Stimulated activated CD4-positive, alpha-beta T cell treated with anti-CD3 and anti-CD28 coated beads, Interleukin-15, amount 100 ng/mL, for 1 hour (primary cell): ENCODE data around the gene CFI.

Experiments
- DNase-seq, 2 donors: peaks; one replicate each; pipeline ENCODE4 v3.0.0-alpha.2; 2020; ENCODE audit warnings: low read depth in 1 of 2, low spot score in 1 of 2

The CFI gene

DNA sequence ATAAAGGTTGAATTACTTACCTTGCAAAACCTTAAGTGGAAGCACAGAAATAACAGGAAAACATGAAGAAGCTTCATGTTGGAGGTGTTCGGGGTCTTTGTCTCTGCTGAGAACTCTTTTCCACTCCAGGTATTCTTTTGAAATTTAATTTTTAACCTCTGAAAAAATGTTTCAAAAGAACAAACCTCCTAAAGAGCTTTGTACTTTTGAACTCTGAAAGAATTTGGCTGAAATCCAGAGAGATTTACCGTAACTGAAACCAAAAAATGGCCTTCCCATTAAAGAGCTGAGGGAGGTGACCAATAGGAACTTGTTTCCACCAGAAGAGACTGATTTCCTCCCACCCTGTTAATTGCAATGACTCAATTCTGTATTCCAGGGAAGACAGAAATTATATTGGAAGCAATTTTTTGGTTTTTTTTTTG lies at the start of gene CFI:
Gene CFI (minus strand): TSS at position 105 of the 425 bp plus-strand sequence. CDS start 28 bp downstream, at position 77.
- DNase-seq = no peak

DNA sequence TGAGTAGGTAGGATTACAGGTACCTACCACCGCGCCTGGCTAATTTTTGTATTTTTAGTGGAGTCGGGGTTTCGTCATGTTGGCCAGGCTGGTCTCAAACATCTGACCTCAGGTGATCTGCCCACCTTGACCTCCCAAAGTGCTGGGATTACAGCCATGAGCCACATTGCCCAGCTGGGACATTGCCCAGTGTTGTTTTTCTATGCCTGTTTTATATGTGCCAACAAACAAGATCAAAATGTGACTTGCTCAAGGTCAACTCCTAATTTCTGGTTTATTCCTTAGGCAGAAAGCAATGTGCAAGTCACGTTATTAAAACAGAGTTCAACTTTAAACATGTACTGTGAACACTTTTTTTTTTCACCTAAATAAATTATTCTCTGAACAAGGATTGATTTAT lies 48.8 kb upstream of the CFI start:
- no peak for DNase-seq

- no peak for DNase-seq
Measured at GRCh38 chr4:109848501-109848900, 46.7 kb upstream of the CFI start.

DNA sequence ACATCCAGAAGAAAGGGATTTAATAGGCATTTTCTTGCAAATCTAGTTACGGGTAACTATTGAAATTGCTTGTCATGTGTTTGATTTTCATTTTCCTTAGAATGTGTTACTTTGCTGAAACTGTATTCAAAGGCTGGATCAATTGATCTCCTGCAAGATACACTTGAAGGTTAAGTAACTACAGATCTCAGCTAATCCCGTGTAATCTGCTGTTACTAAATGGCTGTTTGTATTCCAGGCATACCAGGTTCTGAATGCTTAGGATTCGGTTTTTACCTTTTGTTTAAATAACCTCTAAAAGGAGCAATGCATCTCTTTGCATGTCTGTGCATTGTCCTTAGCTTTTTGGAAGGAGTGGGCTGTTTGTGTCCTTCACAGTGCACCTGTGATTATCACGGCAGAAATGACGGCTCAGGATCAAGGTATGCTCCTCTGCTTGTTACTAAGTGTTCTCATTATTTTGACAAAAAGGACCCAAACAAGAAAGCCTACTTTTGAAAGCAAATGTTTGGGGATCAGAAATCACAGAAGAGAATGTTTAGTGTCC lies 46.2 kb upstream of the CFI start, which contains the start of gene LRIT3:
Gene LRIT3 (plus strand): TSS at position 212 of the 547 bp plus-strand sequence. CDS start 95 bp downstream, at position 307.
- no peak for DNase-seq

DNA sequence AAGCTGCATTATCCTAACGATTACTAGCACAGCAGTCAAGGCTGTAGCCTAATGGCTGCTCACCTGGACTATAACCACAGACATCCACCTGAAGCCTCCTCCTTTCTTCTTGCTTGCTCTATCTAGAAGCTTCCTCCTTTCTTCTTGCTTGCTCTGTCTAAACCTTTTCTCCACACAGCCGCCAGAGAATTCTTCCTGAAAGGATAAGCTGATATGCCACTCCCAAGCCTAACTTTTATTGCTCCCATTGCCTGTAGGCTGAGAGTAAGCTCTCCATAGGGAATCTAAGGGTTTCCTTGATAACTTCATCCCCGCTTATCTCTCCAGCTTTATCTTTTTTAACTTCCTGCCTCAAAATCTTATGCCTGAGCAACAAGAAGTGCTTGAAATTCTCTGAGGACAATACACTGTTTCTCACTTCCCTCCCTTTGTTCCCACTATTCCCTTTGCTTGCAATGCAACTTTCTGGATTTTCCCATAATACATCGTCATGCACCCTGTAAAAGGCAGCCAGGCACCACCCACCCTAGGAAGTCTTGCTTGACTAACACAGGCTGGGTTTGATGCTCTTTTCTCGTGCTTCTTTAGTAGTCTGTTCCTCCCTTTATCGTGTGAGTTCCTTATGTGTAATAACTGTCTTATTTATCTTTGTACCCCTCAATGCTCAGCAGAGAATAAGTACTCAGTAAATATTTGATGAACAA lies 44.7 kb upstream of the CFI start:
- DNase-seq = no peak

- DNase-seq = no peak
Measured at GRCh38 chr4:109836985-109837384, 35.2 kb upstream of the CFI start.

DNA sequence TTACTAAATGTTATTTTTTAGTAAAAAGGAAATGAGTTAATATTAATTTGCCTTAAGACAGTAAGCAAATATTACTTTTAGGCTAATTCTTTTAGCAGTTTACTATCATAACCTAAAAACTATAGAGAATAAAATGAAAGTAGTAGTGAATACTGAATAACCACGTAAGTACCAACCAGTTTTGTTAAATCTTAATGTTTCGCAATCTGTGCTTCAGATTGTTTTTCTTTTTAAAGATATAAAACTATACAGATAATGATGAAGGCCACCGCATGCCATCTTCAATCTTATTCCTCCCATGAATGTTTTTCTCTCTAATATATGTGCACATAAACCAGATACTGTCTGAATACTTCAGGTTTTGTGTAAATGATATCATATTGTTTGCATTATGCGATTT lies 32.0 kb upstream of the CFI start:
- no peak for DNase-seq

- no peak for DNase-seq
Measured at GRCh38 chr4:109827672-109828071, 25.9 kb upstream of the CFI start, which contains the start of gene RRH. Gene RRH (plus strand): TSS chr4:109827972. CDS start chr4:109828028, 56 bp downstream.

DNA sequence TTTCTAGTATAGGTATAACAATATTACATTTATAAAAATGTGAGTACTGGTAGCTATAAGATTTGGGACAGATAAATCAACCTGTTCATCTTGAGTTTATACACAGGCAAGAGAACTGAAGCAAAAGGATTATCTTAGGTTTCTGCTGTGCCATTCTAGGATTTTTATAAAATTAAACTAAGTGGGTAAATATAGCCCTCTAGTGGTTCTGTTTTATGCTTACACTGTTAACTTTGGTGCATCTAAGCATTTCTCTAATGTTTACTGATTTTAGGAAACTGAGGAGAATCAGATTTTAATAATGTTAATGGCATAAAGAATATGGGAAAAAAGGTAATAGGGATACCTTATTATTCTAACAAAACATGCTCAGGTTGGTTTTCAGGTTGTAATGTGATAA lies 24.9 kb upstream of the CFI start:
- no peak for DNase-seq

- no peak for DNase-seq
Measured at GRCh38 chr4:109821185-109821584, 19.4 kb upstream of the CFI start.

GRCh38 chr4:109820563-109820962 lies 18.8 kb upstream of the CFI start:
- no peak for DNase-seq

GRCh38 chr4:109818268-109818667 lies 16.5 kb upstream of the CFI start:
- DNase-seq = no peak

DNA sequence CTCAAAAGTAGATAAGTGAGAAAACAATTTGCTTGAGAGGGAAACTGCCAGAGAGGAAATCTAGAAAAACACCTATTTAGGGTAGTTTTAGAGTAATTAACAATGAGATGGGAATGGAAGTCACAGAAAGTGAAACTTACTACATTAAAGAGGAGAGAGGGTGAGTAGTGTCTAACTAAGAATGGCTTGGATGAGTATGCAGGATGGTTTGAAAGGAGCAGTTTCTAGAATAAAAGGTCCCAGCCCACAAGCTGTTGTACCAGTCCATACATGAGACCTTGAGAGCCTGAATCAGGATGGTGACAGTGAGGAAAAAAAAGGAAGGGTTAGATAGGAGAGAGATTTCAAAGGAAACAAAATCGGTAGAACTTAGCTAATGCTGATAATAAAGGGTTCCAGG lies 15.1 kb upstream of the CFI start:
- DNase-seq = no peak

DNA sequence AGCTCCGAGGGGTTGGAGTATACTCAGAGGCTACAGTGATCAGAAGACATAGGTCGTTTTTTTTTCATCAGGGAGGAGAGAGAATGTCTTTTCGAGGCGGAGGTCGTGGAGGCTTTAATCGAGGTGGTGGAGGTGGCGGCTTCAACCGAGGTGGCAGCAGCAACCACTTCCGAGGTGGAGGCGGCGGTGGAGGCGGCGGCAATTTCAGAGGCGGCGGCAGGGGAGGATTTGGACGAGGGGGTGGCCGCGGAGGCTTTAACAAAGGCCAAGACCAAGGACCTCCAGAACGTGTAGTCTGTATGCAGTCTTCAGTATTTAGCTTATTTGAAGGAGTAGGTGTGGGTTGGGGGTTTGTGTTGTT lies 14.3 kb upstream of the CFI start:
- DNase-seq = peak; percentile 4 to 30

GRCh38 chr4:109815151-109816081 lies 13.6 kb upstream of the CFI start, which contains the start of gene GAR1:
Gene GAR1 (plus strand): TSS chr4:109815762. CDS start chr4:109816165, 403 bp downstream.
- DNase-seq = peak; percentile 63 to 70

DNA sequence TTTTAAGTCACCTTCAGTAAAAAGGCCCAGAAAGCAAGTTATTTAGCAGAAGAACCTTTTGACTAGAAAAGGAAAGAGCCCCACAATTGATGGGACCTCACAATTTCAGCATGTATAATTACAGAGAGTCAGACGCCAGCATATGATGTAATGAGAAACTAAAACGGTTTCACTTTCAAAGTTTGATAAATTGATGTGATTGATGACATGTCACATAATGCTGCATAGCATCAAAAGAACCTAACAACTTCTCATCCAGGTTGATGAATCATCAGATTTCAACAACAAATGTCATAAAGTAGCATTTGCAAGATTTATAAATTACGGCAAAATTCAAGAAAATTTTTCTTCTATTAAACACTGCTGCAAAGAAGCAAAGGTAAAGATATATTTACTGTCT lies 9.9 kb upstream of the CFI start:
- DNase-seq = no peak

DNA sequence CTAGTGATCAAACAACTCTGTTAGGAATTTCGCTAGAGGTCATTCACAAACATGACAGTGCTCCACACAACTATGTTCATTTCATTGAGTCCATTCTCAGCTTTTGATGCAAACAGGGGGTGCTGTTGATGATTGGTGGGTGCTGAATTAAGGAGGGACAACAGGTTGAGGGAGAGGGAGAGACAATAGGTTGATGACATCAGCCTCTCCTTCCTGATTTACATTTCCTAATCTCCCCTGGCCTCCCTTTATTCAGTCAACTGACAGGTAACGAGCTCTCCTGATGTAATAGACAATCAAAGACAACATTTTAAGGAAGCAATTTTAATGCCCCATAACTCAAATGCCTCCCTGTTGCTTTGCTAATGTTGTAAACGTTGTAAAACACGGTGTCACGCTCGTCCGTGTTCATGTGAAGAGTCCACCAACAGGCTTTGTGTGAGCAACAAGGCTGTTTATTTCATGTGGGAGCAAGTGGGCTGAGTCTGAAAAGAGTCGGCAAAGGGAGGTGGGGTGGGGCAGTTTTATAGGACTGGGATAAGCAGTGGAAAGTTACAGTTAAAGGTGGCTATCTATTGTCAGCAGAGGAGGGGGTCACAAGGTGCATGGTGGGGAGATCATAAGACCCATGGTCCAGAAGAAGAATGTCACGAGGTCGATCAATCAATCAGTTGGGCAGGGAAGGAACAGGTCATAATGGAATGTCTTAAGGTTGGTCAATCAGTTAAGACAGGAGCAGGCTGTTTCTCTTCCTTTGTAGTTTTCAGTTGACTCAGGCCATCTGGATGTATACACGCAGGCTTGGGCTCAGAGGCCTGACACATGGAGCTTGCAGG lies 9.0 kb upstream of the CFI start:
- DNase-seq = no peak

DNA sequence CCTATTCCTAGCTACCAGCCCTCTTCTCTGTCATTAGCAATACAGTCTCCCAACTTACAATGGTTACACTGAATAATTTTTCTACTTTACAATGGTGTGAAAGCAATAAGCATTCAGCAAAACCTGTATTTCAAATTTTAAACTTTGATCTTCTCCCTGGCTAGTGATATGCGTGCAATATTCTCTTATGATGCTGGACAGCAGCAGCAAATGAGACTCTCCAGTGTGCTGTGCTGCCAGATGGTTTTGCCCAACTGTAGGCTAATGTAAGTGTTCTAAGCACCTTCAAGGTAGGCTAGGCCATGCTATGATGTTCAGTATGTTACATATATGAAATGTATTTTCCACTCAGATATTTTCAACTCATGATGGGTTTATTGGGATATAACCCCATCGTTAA lies 7.9 kb upstream of the CFI start:
- DNase-seq = no peak

- no peak for DNase-seq
Measured at GRCh38 chr4:109803924-109804571, 2.2 kb upstream of the CFI start.

DNA sequence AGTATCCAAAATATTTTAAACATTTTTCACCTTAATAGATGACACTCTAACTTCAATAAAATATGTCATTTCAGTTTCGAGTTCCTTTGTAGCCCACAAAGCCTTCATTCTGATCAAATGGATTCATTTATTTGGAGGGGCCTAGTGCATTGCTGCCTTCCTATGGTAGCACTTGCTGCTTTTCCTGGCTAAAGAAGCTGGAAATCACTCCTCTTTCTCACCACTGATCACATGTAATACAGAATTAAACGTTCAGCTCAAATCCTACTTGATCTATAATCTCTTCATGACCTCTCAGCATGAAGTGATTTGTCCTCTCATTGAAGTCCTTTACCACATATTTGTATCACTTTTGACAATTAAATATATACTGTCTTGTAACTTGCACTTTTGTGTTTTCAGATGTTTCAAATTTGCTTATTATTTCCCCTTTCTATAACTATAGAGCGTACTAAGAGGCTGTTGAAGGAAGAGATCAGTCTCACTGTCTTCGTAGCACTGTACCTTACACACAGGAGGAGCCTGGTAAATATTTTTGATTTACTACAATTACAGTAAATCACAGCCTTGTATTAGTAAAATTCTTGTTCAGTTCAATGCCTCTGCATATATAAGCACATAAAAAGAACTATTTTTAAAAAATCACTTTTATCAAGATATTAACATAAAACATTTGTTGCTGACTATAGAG lies 555 bp downstream of the CFI start:
- DNase-seq = no peak
